Glutamatergic neuron (in vitro differentiated cells): ENCODE results near the gene FES. TPM values are rescaled to one million over a fixed set of nuclear protein-coding genes. Genes with fewer than 3 reads are reported as not detected.

Experiments used
- DNase-seq: peaks from one replicate; pipeline ENCODE4 v3.0.0; 2022
- H3K27ac Mint-ChIP-seq: one replicate; pipeline ENCODE4 v1.8.0; 2020; ENCODE audit warnings: mild to moderate bottlenecking, mixed read lengths, inconsistent platforms; ENCODE audit not compliant: unreplicated experiment
- H3K27me3 Mint-ChIP-seq: one replicate; pipeline ENCODE4 v1.8.0; 2020; ENCODE audit warnings: mild to moderate bottlenecking, moderate library complexity, mixed read lengths, inconsistent platforms; ENCODE audit not compliant: unreplicated experiment
- H3K36me3 Mint-ChIP-seq: one replicate; pipeline ENCODE4 v1.8.0; 2020; ENCODE audit warnings: mild to moderate bottlenecking, mixed read lengths, inconsistent platforms; ENCODE audit not compliant: unreplicated experiment
- H3K4me1 Mint-ChIP-seq: one replicate; pipeline ENCODE4 v1.8.0; 2020; ENCODE audit warnings: mild to moderate bottlenecking, low read depth, mixed read lengths, inconsistent platforms; ENCODE audit not compliant: unreplicated experiment
- H3K4me3 Mint-ChIP-seq: one replicate; pipeline ENCODE4 v1.8.0; 2020; ENCODE audit warnings: mild to moderate bottlenecking, mixed read lengths, inconsistent platforms; ENCODE audit not compliant: unreplicated experiment
- H3K9me3 Mint-ChIP-seq: one replicate; pipeline ENCODE4 v1.8.0; 2020; ENCODE audit warnings: mild to moderate bottlenecking, moderate library complexity, mixed read lengths, inconsistent platforms; ENCODE audit not compliant: unreplicated experiment
- CTCF ChIP-seq: fragments of 200-600 bp; sonication (generic); IDR thresholded peaks from one replicate; pipeline ENCODE4 v1.5.0; 2021; ENCODE audit not compliant: partially characterized antibody, unreplicated experiment
- total RNA-seq: library from RNA; stranded (reverse); fragmentation: NEBNext Ultra II Directional; extraction: Animal tissue kit (Norgen Biotek cat#: 25700); gene quantifications from one replicate; pipeline ENCODE4 v1.2.1, GENCODE V29; 2021; ENCODE audit not compliant: unreplicated experiment

The FES gene
- total RNA-seq, 1 donor from 2014 or later: 3.3 TPM

GRCh38 chr15:90857337-90857736, 27.0 kb upstream of the FES start:
- TF ChIP-seq CTCF: no peak
- Mint-ChIP-seq H3K27ac (no peak overlapping the region), H3K4me3 (no peak overlapping the region), H3K36me3 (no peaks in the 10 kb centered on the region), H3K27me3 (peaks cover 5% of the 10 kb centered on the region), H3K4me1 (peaks cover 5% of the 10 kb centered on the region), H3K9me3 (no peaks in the 10 kb centered on the region)
- DNase-seq: no peak

GRCh38 chr15:90857883-90858443, 26.3 kb upstream of the FES start:
- Mint-ChIP-seq H3K27ac (no peak overlapping the region), H3K9me3 (no peaks in the 10 kb centered on the region), H3K4me3 (no peak overlapping the region), H3K36me3 (no peaks in the 10 kb centered on the region), H3K27me3 (peaks cover 5% of the 10 kb centered on the region), H3K4me1 (peaks cover 5% of the 10 kb centered on the region)
- DNase-seq: no peak
- TF ChIP-seq CTCF: no peak

- Mint-ChIP-seq H3K4me3 (no peak overlapping the region), H3K27ac (no peak overlapping the region), H3K4me1 (peaks cover 5% of the 10 kb centered on the region), H3K27me3 (peaks cover 6% of the 10 kb centered on the region), H3K9me3 (no peaks in the 10 kb centered on the region), H3K36me3 (no peaks in the 10 kb centered on the region)
- no peak for DNase-seq
- TF ChIP-seq CTCF: no peak
Observed at GRCh38 chr15:90859234-90860131, 24.8 kb upstream of the FES start.

GRCh38 chr15:90860450-90860849, 23.9 kb upstream of the FES start:
- no peak for DNase-seq
- Mint-ChIP-seq H3K4me3 (no peak overlapping the region), H3K9me3 (no peaks in the 10 kb centered on the region), H3K27ac (no peak overlapping the region), H3K36me3 (no peaks in the 10 kb centered on the region), H3K4me1 (peaks cover 5% of the 10 kb centered on the region), H3K27me3 (peaks cover 4% of the 10 kb centered on the region)
- no peak for TF ChIP-seq CTCF
